ENCODE measurements around the gene SLC9A9. TPM values are rescaled to one million over a fixed set of nuclear protein-coding genes. Genes with fewer than 3 reads are reported as not detected.

Gene SLC9A9
- total RNA-seq (2014; rRNA removed; shearing (Covaris generic); ENCODE audit: low replicate concordance): 2.2 and 2.3 TPM in 2 replicates

DNA sequence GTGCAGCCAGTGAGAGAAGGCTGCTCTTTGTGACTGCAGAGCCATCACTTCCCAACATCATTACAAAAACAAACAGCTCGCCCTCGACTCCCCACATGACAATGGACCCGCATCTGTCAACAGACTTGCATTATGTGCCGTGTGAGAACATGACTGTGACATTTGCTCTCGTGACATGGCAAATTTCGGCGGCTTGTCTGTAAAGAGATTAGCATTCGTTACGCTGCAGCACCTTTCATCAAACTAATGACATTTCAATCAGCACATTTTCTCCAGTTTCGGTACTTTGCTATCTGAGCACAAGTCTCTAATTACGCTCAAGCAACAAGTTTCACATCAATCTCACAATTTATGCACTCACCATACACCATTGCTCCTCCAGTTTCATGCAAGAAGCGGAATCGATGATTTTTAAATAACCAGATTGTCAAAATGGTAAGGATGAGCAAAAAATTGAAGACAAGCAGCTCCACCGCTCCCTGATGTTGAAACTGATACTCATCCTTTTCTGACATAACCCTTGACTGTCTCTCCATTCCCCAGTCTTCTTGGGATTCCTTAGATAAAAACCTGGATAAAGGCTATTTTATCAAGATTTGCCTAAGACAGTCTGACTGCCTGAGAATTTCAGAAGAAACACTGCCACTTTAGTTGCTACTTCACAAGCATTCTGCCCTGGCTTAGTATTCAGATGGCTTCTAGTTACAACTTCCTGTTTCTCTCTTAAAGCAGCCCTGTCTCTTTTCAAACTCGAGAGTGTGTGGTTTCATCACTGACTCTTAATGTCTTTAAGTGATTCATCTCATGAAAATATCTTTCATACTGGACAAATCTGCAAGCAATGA is at the start of gene SLC9A9:
TSS of gene SLC9A9 (minus strand) at position 682 of the 845 bp plus-strand sequence. CDS start at position 536, 146 bp downstream.
- no peaks in the 10 kb centered on the region for H3K36me3 ChIP-seq (ENCODE audit: insufficient read depth, low read length)
- H3K9me2 ChIP-seq (replicated peaks; ENCODE audit: insufficient read depth, low read length): no peaks in the 10 kb centered on the region
- H3K4me2 ChIP-seq (ENCODE audit: low read depth, low read length, poor library complexity, severe bottlenecking): peak within 1 kb of the TSS; percentile 88
- no peaks in the 10 kb centered on the region for H4K20me1 ChIP-seq (ENCODE audit: insufficient read depth, low read depth, low read length)
- peak within 1 kb of the TSS; percentile 100 for H2AFZ ChIP-seq (ENCODE audit: low read length)
- no peaks in the 10 kb centered on the region for H3K79me2 ChIP-seq (ENCODE audit: low read length)
- peak within 1 kb of the TSS; percentile 66 for H3K9ac ChIP-seq (ENCODE audit: low read length)
- peaks cover 19% of the 10 kb centered on the region for H3K4me1 ChIP-seq (ENCODE audit: low read length)
- H3K9me3 ChIP-seq (ENCODE audit: low read length): no peaks in the 10 kb centered on the region
- no peaks in the 10 kb centered on the region for H3K27me3 ChIP-seq (ENCODE audit: low read length)
- peak within 1 kb of the TSS; percentile 70 for H3K4me3 ChIP-seq (ENCODE audit: low read length)
- peak within 1 kb of the TSS; percentile 38; the same call in 1 of the 2 replicates for H3K27ac ChIP-seq (ENCODE audit: low read length)
- peak; percentile 86 for DNase-seq

DNA sequence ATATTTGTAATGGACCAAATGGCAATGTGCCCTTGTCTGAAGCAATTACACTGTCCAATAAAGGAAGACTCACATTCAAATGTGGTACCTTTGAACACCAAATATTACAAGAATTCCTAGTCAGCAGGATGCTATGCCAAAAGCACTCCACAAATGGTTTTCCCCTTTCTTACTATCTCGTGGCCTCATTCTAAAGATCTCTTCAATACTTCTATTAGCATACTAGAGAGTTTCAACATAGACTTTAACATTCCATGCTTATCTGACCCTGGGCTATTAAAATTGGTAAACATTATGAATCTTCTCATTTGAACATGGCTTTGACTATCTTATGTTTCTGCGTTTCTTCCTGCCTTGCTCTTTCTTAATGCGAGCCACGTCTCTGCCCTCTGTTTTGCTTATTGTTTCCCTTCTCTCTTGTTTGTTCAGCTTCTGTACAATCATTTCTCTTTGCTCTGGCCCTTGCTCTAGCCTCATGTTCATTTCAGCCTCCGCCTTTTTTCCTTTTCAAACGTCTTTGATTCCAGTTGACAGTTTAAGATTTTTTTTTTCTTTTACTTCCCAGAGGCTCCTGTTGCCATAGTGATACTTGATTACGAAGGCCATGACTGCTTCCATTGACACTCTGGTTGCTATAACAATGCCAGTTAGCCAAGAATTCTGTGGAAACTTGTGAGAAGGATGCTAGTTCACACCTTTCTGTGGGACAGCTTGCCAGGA is 49.5 kb upstream of the SLC9A9 start:
- no peak overlapping the region for H3K27ac ChIP-seq (ENCODE audit: low read length)
- no peaks in the 10 kb centered on the region for H3K79me2 ChIP-seq (ENCODE audit: low read length)
- H3K9me3 ChIP-seq (ENCODE audit: low read length): no peaks in the 10 kb centered on the region
- H3K27me3 ChIP-seq (ENCODE audit: low read length): no peaks in the 10 kb centered on the region
- H2AFZ ChIP-seq (ENCODE audit: low read length): no peak overlapping the region
- no peak overlapping the region for H3K4me3 ChIP-seq (ENCODE audit: low read length)
- H3K4me1 ChIP-seq (ENCODE audit: low read length): no peaks in the 10 kb centered on the region
- H3K9me2 ChIP-seq (replicated peaks; ENCODE audit: insufficient read depth, low read length): no peaks in the 10 kb centered on the region
- DNase-seq: no peak
- no peaks in the 10 kb centered on the region for H3K36me3 ChIP-seq (ENCODE audit: insufficient read depth, low read length)
- no peak overlapping the region for H3K4me2 ChIP-seq (ENCODE audit: low read depth, low read length, poor library complexity, severe bottlenecking)
- H4K20me1 ChIP-seq (ENCODE audit: insufficient read depth, low read depth, low read length): no peaks in the 10 kb centered on the region
- no peak overlapping the region for H3K9ac ChIP-seq (ENCODE audit: low read length)

- H3K4me1 ChIP-seq (ENCODE audit: low read length): no peaks in the 10 kb centered on the region
- H3K79me2 ChIP-seq (ENCODE audit: low read length): no peaks in the 10 kb centered on the region
- H3K9ac ChIP-seq (ENCODE audit: low read length): no peak overlapping the region
- no peaks in the 10 kb centered on the region for H3K36me3 ChIP-seq (ENCODE audit: insufficient read depth, low read length)
- no peaks in the 10 kb centered on the region for H3K9me2 ChIP-seq (replicated peaks; ENCODE audit: insufficient read depth, low read length)
- no peaks in the 10 kb centered on the region for H3K27me3 ChIP-seq (ENCODE audit: low read length)
- DNase-seq: no peak
- no peaks in the 10 kb centered on the region for H3K9me3 ChIP-seq (ENCODE audit: low read length)
- H4K20me1 ChIP-seq (ENCODE audit: insufficient read depth, low read depth, low read length): no peaks in the 10 kb centered on the region
- H3K4me3 ChIP-seq (ENCODE audit: low read length): no peak overlapping the region
- H2AFZ ChIP-seq (ENCODE audit: low read length): no peak overlapping the region
- H3K4me2 ChIP-seq (ENCODE audit: low read depth, low read length, poor library complexity, severe bottlenecking): no peak overlapping the region
- H3K27ac ChIP-seq (ENCODE audit: low read length): no peak overlapping the region
Measured at GRCh38 chr3:143896486-143896885, 48.2 kb upstream of the SLC9A9 start.

- Histone ChIP-seq H3K4me3 (ENCODE audit: low read length) (no peak overlapping the region), H3K9me3 (ENCODE audit: low read length) (no peaks in the 10 kb centered on the region), H2AFZ (ENCODE audit: low read length) (no peak overlapping the region), H3K4me2 (ENCODE audit: low read depth, low read length, poor library complexity, severe bottlenecking) (no peak overlapping the region), H3K79me2 (ENCODE audit: low read length) (no peaks in the 10 kb centered on the region), H3K9me2 (replicated peaks; ENCODE audit: insufficient read depth, low read length) (no peaks in the 10 kb centered on the region), H3K9ac (ENCODE audit: low read length) (no peak overlapping the region), H3K4me1 (ENCODE audit: low read length) (no peaks in the 10 kb centered on the region), H4K20me1 (ENCODE audit: insufficient read depth, low read depth, low read length) (no peaks in the 10 kb centered on the region), H3K27me3 (ENCODE audit: low read length) (no peaks in the 10 kb centered on the region), H3K36me3 (ENCODE audit: insufficient read depth, low read length) (no peaks in the 10 kb centered on the region), H3K27ac (ENCODE audit: low read length) (no peak overlapping the region)
- DNase-seq: peak; percentile 65
Measured at GRCh38 chr3:143895805-143896204, 47.5 kb upstream of the SLC9A9 start.

DNA sequence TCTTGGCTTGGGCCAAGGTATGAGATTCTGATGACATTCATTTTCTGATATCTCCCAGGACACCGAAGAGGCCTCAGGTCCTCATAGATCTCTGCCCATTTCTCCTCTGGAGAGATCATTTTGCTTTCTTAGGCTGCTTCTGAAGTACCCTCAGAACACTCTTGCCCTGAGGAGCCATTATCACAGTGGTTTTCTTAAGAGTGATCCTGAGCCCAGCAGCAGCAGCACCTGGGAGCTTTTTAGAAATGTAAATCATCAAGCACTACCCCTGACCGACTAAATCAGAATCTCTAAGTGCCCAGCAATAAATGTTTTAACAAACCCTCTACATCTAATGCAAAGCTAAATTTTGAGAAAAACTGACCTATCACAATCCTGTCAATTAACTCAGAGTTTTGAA is 40.6 kb upstream of the SLC9A9 start:
- Histone ChIP-seq H3K4me1 (ENCODE audit: low read length) (no peaks in the 10 kb centered on the region), H2AFZ (ENCODE audit: low read length) (no peak overlapping the region), H3K4me3 (ENCODE audit: low read length) (no peak overlapping the region), H4K20me1 (ENCODE audit: insufficient read depth, low read depth, low read length) (no peaks in the 10 kb centered on the region), H3K27me3 (ENCODE audit: low read length) (no peaks in the 10 kb centered on the region), H3K9me3 (ENCODE audit: low read length) (no peaks in the 10 kb centered on the region), H3K9ac (ENCODE audit: low read length) (no peak overlapping the region), H3K4me2 (ENCODE audit: low read depth, low read length, poor library complexity, severe bottlenecking) (no peak overlapping the region), H3K36me3 (ENCODE audit: insufficient read depth, low read length) (no peaks in the 10 kb centered on the region), H3K79me2 (ENCODE audit: low read length) (no peaks in the 10 kb centered on the region), H3K9me2 (replicated peaks; ENCODE audit: insufficient read depth, low read length) (no peaks in the 10 kb centered on the region), H3K27ac (ENCODE audit: low read length) (no peak overlapping the region)
- no peak for DNase-seq

GRCh38 chr3:143888166-143888565 is 39.9 kb upstream of the SLC9A9 start:
- Histone ChIP-seq H3K9me3 (ENCODE audit: low read length) (no peaks in the 10 kb centered on the region), H3K4me2 (ENCODE audit: low read depth, low read length, poor library complexity, severe bottlenecking) (no peak overlapping the region), H3K36me3 (ENCODE audit: insufficient read depth, low read length) (no peaks in the 10 kb centered on the region), H3K27ac (ENCODE audit: low read length) (no peak overlapping the region), H3K4me3 (ENCODE audit: low read length) (no peak overlapping the region), H3K79me2 (ENCODE audit: low read length) (no peaks in the 10 kb centered on the region), H2AFZ (ENCODE audit: low read length) (no peak overlapping the region), H3K9ac (ENCODE audit: low read length) (no peak overlapping the region), H3K4me1 (ENCODE audit: low read length) (no peaks in the 10 kb centered on the region), H4K20me1 (ENCODE audit: insufficient read depth, low read depth, low read length) (no peaks in the 10 kb centered on the region), H3K27me3 (ENCODE audit: low read length) (no peaks in the 10 kb centered on the region), H3K9me2 (replicated peaks; ENCODE audit: insufficient read depth, low read length) (no peaks in the 10 kb centered on the region)
- no peak for DNase-seq

DNA sequence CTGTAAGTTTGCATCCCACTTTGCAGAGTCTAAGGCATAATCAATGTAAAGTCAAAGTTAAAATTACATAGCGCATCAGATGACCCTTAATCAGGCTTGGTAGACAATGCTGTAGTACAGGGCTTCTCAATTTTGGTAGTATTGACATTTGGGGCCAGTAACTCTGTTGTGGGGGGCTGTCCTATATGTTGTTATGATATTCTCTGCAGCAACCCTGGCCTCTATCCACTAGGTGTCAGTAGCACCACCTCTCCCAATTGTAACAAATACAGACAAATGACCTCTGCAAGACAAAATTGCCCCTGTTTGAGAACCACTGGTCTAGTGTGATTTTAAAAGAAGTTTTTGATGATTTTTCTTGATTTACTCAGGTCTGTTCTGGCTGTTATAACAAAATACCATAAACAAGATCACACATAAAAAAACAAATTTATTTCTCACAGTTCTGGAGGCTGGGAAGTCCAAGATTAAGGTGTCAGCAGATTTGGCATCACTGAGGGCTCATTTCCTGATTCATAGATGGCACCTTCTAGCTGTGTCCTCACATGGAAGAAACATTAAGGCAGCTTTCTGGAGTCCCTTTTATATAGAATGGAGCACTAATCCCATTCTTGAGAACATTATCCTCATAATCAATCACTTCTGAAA is 37.6 kb upstream of the SLC9A9 start:
- Histone ChIP-seq H3K4me1 (ENCODE audit: low read length) (no peaks in the 10 kb centered on the region), H4K20me1 (ENCODE audit: insufficient read depth, low read depth, low read length) (no peaks in the 10 kb centered on the region), H2AFZ (ENCODE audit: low read length) (no peak overlapping the region), H3K4me3 (ENCODE audit: low read length) (no peak overlapping the region), H3K27ac (ENCODE audit: low read length) (no peak overlapping the region), H3K27me3 (ENCODE audit: low read length) (no peaks in the 10 kb centered on the region), H3K9ac (ENCODE audit: low read length) (no peak overlapping the region), H3K79me2 (ENCODE audit: low read length) (no peaks in the 10 kb centered on the region), H3K4me2 (ENCODE audit: low read depth, low read length, poor library complexity, severe bottlenecking) (no peak overlapping the region), H3K9me2 (replicated peaks; ENCODE audit: insufficient read depth, low read length) (no peaks in the 10 kb centered on the region), H3K36me3 (ENCODE audit: insufficient read depth, low read length) (no peaks in the 10 kb centered on the region), H3K9me3 (ENCODE audit: low read length) (no peaks in the 10 kb centered on the region)
- peak; percentile 79 for DNase-seq

DNA sequence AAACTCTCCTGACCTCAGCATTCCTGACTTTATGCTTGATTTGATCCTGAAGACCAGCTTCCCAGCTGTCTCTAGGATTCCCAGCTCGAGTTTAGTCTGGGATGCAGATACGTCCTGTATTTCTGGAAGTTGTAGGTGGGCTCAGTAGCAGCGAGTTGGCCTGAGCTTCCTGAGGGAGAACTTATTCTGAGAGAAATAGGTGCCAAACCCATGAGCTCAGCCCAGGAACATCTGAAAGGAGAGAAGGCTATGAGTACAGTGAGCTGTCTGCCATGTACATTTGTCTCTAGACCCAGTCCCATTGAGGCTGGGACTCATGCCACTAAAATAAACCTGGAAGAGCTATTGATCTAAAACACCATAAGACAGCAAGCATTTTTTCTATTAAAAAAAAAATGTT is 36.6 kb upstream of the SLC9A9 start:
- H3K79me2 ChIP-seq (ENCODE audit: low read length): no peaks in the 10 kb centered on the region
- no peak overlapping the region for H2AFZ ChIP-seq (ENCODE audit: low read length)
- H3K4me2 ChIP-seq (ENCODE audit: low read depth, low read length, poor library complexity, severe bottlenecking): no peak overlapping the region
- no peaks in the 10 kb centered on the region for H3K9me3 ChIP-seq (ENCODE audit: low read length)
- H3K4me1 ChIP-seq (ENCODE audit: low read length): no peaks in the 10 kb centered on the region
- H3K9ac ChIP-seq (ENCODE audit: low read length): no peak overlapping the region
- H3K36me3 ChIP-seq (ENCODE audit: insufficient read depth, low read length): no peaks in the 10 kb centered on the region
- H3K4me3 ChIP-seq (ENCODE audit: low read length): no peak overlapping the region
- H4K20me1 ChIP-seq (ENCODE audit: insufficient read depth, low read depth, low read length): no peaks in the 10 kb centered on the region
- no peaks in the 10 kb centered on the region for H3K9me2 ChIP-seq (replicated peaks; ENCODE audit: insufficient read depth, low read length)
- DNase-seq: no peak
- H3K27ac ChIP-seq (ENCODE audit: low read length): no peak overlapping the region
- no peaks in the 10 kb centered on the region for H3K27me3 ChIP-seq (ENCODE audit: low read length)
